CD14-positive monocyte (primary cell): ENCODE results near the gene DAPK1. TPM values are rescaled to one million over a fixed set of nuclear protein-coding genes. Genes with fewer than 3 reads are reported as not detected.

ENCODE experiments used
- DNase-seq, 3 donors: peaks; one replicate each; pipeline ENCODE4 v3.0.0-alpha.2; 2011 to 2022
- H2AFZ ChIP-seq: 2 replicates; pipeline ENCODE4 v1.6.0; 2012; ENCODE audit warnings: mild to moderate bottlenecking, low read depth, low read length, inconsistent platforms; ENCODE audit not compliant: insufficient read depth, poor library complexity, severe bottlenecking
- H3K27ac ChIP-seq, 2 donors: 1 replicate in 1 of 2; 2 replicates in 1 of 2; pipeline ENCODE4 v1.5.1; 2012 to 2013; ENCODE audit warnings: low read length in 2 of 2, control low read depth in 1 of 2, inconsistent platforms in 1 of 2, low read depth in 1 of 2, mild to moderate bottlenecking in 1 of 2
- H3K27me3 ChIP-seq, 2 donors: one replicate each; pipeline versions ENCODE4 v1.6.0 to v1.6.1; 2011 to 2013; ENCODE audit warnings: low read length in 2 of 2; ENCODE audit not compliant: control insufficient read depth in 2 of 2, insufficient read depth in 2 of 2
- H3K36me3 ChIP-seq, 2 donors: replicated peaks in 1 of 2; 1 replicate in 1 of 2; 2 replicates in 1 of 2; pipeline versions ENCODE4 v1.5.1 to v1.6.1; 2012 to 2013; ENCODE audit warnings: low read length in 2 of 2, control low read depth in 1 of 2, inconsistent platforms in 1 of 2, mild to moderate bottlenecking in 1 of 2; ENCODE audit not compliant: insufficient read depth in 2 of 2, control insufficient read depth in 1 of 2
- H3K4me1 ChIP-seq, 2 donors: 1 replicate in 1 of 2; 2 replicates in 1 of 2; pipeline versions ENCODE4 v1.5.1 to v1.6.1; 2012 to 2013; ENCODE audit warnings: low read length in 2 of 2, control low read depth in 1 of 2, inconsistent platforms in 1 of 2, mild to moderate bottlenecking in 1 of 2, moderate library complexity in 1 of 2; ENCODE audit not compliant: insufficient read depth in 2 of 2, control insufficient read depth in 1 of 2
- H3K4me2 ChIP-seq: replicated peaks from 2 replicates; pipeline ENCODE3; 2012; ENCODE audit warnings: low read length, moderate library complexity, mild to moderate bottlenecking; ENCODE audit not compliant: poor library complexity, severe bottlenecking; ENCODE audit errors: extremely low read depth
- H3K4me3 ChIP-seq, 3 experiments: fragments of 200-600 bp in 1 of 3; sonication (generic) in 1 of 3; replicated peaks in 1 of 3; 1 replicate in 2 of 3; 2 replicates in 1 of 3; pipeline ENCODE4 v1.5.1; 2011 to 2013; ENCODE audit warnings: low read length in 3 of 3, mild to moderate bottlenecking in 3 of 3, control low read depth in 2 of 3, low read depth in 2 of 3, inconsistent platforms in 1 of 3, moderate library complexity in 1 of 3
- H3K79me2 ChIP-seq: 2 replicates; pipeline ENCODE4 v1.6.0; 2012; ENCODE audit warnings: mild to moderate bottlenecking, control low read depth, inconsistent platforms, low read length, moderate library complexity; ENCODE audit not compliant: insufficient read depth
- H3K9ac ChIP-seq: 2 replicates; pipeline ENCODE4 v1.6.0; 2017; ENCODE audit warnings: low read length, mild to moderate bottlenecking; ENCODE audit not compliant: insufficient read depth, poor library complexity, severe bottlenecking
- H3K9me3 ChIP-seq, 2 donors: replicated peaks in 1 of 2; 1 replicate in 1 of 2; 2 replicates in 1 of 2; pipeline versions ENCODE4 v1.5.1 to v1.6.1; 2012 to 2013; ENCODE audit warnings: low read length in 2 of 2, control low read depth in 1 of 2; ENCODE audit not compliant: control insufficient read depth in 1 of 2, insufficient read depth in 1 of 2
- H4K20me1 ChIP-seq: 2 replicates; pipeline ENCODE4 v1.6.0; 2012; ENCODE audit warnings: mild to moderate bottlenecking, low read length, control low read depth, moderate library complexity; ENCODE audit not compliant: insufficient read depth
- H3K27ac Mint-ChIP-seq, 7 donors: one replicate each; pipeline ENCODE4 v1.8.0; 2020; ENCODE audit warnings: mild to moderate bottlenecking in 7 of 7, mixed read lengths in 7 of 7, moderate library complexity in 6 of 7, inconsistent platforms in 2 of 7
- H3K27me3 Mint-ChIP-seq, 3 donors: one replicate each; pipeline ENCODE4 v1.8.0; 2021 to 2022; ENCODE audit warnings: low read depth in 3 of 3, mild to moderate bottlenecking in 3 of 3, mixed read lengths in 3 of 3, moderate library complexity in 3 of 3, inconsistent platforms in 1 of 3
- H3K36me3 Mint-ChIP-seq, 2 donors: one replicate each; pipeline ENCODE4 v1.8.0; 2020; ENCODE audit warnings: mixed read lengths in 2 of 2, inconsistent platforms in 1 of 2, mild to moderate bottlenecking in 1 of 2
- H3K4me1 Mint-ChIP-seq: one replicate; pipeline ENCODE4 v1.8.0; 2020; ENCODE audit warnings: mild to moderate bottlenecking, mixed read lengths
- H3K4me3 Mint-ChIP-seq, 2 donors: one replicate each; pipeline ENCODE4 v1.8.0; 2020; ENCODE audit warnings: mild to moderate bottlenecking in 2 of 2, mixed read lengths in 2 of 2, moderate library complexity in 1 of 2
- H3K9me3 Mint-ChIP-seq, 7 donors: one replicate each; pipeline ENCODE4 v1.8.0; 2020 to 2022; ENCODE audit warnings: mixed read lengths in 7 of 7, mild to moderate bottlenecking in 6 of 7, moderate library complexity in 6 of 7, inconsistent platforms in 2 of 7
- CTCF ChIP-seq: fragments of 200-600 bp; IDR thresholded peaks from one replicate; pipeline ENCODE4 v1.8.0; 2022; ENCODE audit warnings: antibody characterized with exemption, mild to moderate bottlenecking
- WGBS: methylation state at CpG from one replicate; pipeline ENCODE4 v1.1.5; 2013; ENCODE audit warnings: missing lambda C conversion rate; ENCODE audit not compliant: insufficient coverage; 5-methylcytosine and 5-hydroxymethylcytosine counted together
- intact Hi-C, 2 donors: fragments of 100-400 bp; cut with micrococcal nuclease; formaldehyde crosslinking; loops; one replicate each; pipeline versions ENCODE4 v1.15.0 to v1.15.1; 2023
- polyA plus RNA-seq, 3 donors: library from polyadenylated mRNA; depleted of rRNA in 1 of 3; unstranded in 2 of 3; stranded (reverse) in 1 of 3; fragments of 300-500 nt in 2 of 3; fragments of >200 nt in 1 of 3; fragmentation: Illumina TruSeq in 2 of 3; gene quantifications; 1 replicate in 2 of 3; 2 replicates in 1 of 3; pipeline ENCODE4 v1.2.3, GENCODE V29; 2012 to 2021

DAPK1 gene
- polyA plus RNA-seq, 3 donors, result 24.1 to 102 (median 44.4) TPM

GRCh38 chr9:87732756-87733155 lies 235.1 kb downstream of the DAPK1 start:
- Mint-ChIP-seq H3K27me3 (peaks cover 12 to 31% (median 21%) of the 10 kb centered on the region in 3 donors), H3K27ac (no peak overlapping the region), H3K4me3 (peak overlapping the region in 1 of 2 donors; percentile 4), H3K4me1 (peaks cover 3% of the 10 kb centered on the region), H3K9me3 (peaks cover 0 to 6% (median 2%) of the 10 kb centered on the region in 7 donors), H3K36me3 (peaks cover 4 to 14% of the 10 kb centered on the region in 2 donors)
- H3K79me2 ChIP-seq, result no peaks in the 10 kb centered on the region
- H4K20me1 ChIP-seq, result no peaks in the 10 kb centered on the region
- no peak for DNase-seq
- peaks cover 0 to 15% of the 10 kb centered on the region in 2 donors for H3K27me3 ChIP-seq
- no peaks in the 10 kb centered on the region for H3K9me3 ChIP-seq
- no peaks in the 10 kb centered on the region for H3K36me3 ChIP-seq
- H3K9ac ChIP-seq, result no peak overlapping the region
- intact Hi-C loops, result no loop called here
- WGBS, result 100% methylated on average over 1 of the region's 3 CpGs
- TF ChIP-seq CTCF, result no peak
- no peaks in the 10 kb centered on the region for H3K4me1 ChIP-seq
- no peak overlapping the region for H3K4me2 ChIP-seq
- H3K4me3 ChIP-seq, result no peak overlapping the region
- no peak overlapping the region for H3K27ac ChIP-seq
- H2AFZ ChIP-seq, result no peak overlapping the region

- H3K9me3 ChIP-seq, result no peaks in the 10 kb centered on the region
- H3K9me3 Mint-ChIP-seq, result peaks cover 0 to 10% (median 2%) of the 10 kb centered on the region in 7 donors
- H3K36me3 ChIP-seq, result no peaks in the 10 kb centered on the region
- H3K9ac ChIP-seq, result no peak overlapping the region
- H3K4me2 ChIP-seq, result no peak overlapping the region
- DNase-seq, result no peak
- H3K4me1 ChIP-seq, result no peaks in the 10 kb centered on the region
- no peak overlapping the region for H2AFZ ChIP-seq
- H3K27me3 ChIP-seq, result peaks cover 0 to 13% of the 10 kb centered on the region in 2 donors
- peaks cover 2% of the 10 kb centered on the region for H3K4me1 Mint-ChIP-seq
- no peaks in the 10 kb centered on the region for H4K20me1 ChIP-seq
- peaks cover 0 to 8% of the 10 kb centered on the region in 2 donors for H3K36me3 Mint-ChIP-seq
- no peak for TF ChIP-seq CTCF
- H3K27ac Mint-ChIP-seq, result no peak overlapping the region
- intact Hi-C loops, result no loop called here
- H3K4me3 ChIP-seq, result no peak overlapping the region
- no peak overlapping the region for H3K27ac ChIP-seq
- H3K79me2 ChIP-seq, result no peaks in the 10 kb centered on the region
- H3K27me3 Mint-ChIP-seq, result peaks cover 14 to 33% (median 21%) of the 10 kb centered on the region in 3 donors
- WGBS, result 100% methylated on average over 2 of the region's 7 CpGs
- H3K4me3 Mint-ChIP-seq, result no peak overlapping the region
Observed at GRCh38 chr9:87733273-87734052, 235.8 kb downstream of the DAPK1 start.
